H1 (cell line): ENCODE measurements around the gene IL2RA. TPM values are rescaled to one million over a fixed set of nuclear protein-coding genes. Genes with fewer than 3 reads are reported as not detected.

Source experiments
- EGR1 ChIP-seq: IDR thresholded peaks from 2 replicates; pipeline ENCODE4 v1.6.1; 2011; ENCODE audit warnings: low read depth, low read length, borderline replicate concordance
- POU5F1 ChIP-seq: IDR thresholded peaks from 2 replicates; pipeline ENCODE4 v1.6.1; 2011; ENCODE audit warnings: low read depth, mild to moderate bottlenecking, low read length, moderate library complexity
- polyA plus RNA-seq, 7 experiments: library from polyadenylated mRNA; depleted of rRNA in 3 of 7; stranded (reverse) in 5 of 7; unstranded in 2 of 7; fragments of >200 nt in 5 of 7; fragments of 200-250 nt in 2 of 7; gene quantifications; 1 replicate in 5 of 7; 2 replicates in 1 of 7; 4 replicates in 1 of 7; pipeline versions ENCODE4 v1.2.1 to v1.2.3, GENCODE V29; 2011 to 2013; ENCODE audit warnings: missing spikeins in 2 of 7, mixed read lengths in 2 of 7
- total RNA-seq: library from RNA; stranded (reverse); fragmentation: NEBNext Ultra II Directional; extraction: Animal tissue kit (Norgen Biotek cat#: 25700); gene quantifications from 2 replicates; pipeline ENCODE4 v1.2.1, GENCODE V29; 2021
- TF ChIP-seq, protein P1 (sequence below), 3 experiments: IDR thresholded peaks; 1 replicate in 2 of 3; 2 replicates in 1 of 3; pipeline versions ENCODE4 v1.5.1 to v1.6.1; 2011; ENCODE audit warnings: low read length in 3 of 3, mild to moderate bottlenecking in 3 of 3, inconsistent platforms in 2 of 3, low read depth in 1 of 3, moderate library complexity in 1 of 3; ENCODE audit not compliant: insufficient read depth in 1 of 3; ENCODE audit errors: control extremely low read depth in 1 of 3

The IL2RA gene
- total and polyA plus RNA-seq, 2 of the 8 experiments (the other 6 are each of a cell fraction or from before 2014, with no cell fraction given): not detected

- TF ChIP-seq EGR1: 0 out of 2 replicates have a peak, but pooled peaks have one; percentile 29
- TF ChIP-seq, protein P1, sequence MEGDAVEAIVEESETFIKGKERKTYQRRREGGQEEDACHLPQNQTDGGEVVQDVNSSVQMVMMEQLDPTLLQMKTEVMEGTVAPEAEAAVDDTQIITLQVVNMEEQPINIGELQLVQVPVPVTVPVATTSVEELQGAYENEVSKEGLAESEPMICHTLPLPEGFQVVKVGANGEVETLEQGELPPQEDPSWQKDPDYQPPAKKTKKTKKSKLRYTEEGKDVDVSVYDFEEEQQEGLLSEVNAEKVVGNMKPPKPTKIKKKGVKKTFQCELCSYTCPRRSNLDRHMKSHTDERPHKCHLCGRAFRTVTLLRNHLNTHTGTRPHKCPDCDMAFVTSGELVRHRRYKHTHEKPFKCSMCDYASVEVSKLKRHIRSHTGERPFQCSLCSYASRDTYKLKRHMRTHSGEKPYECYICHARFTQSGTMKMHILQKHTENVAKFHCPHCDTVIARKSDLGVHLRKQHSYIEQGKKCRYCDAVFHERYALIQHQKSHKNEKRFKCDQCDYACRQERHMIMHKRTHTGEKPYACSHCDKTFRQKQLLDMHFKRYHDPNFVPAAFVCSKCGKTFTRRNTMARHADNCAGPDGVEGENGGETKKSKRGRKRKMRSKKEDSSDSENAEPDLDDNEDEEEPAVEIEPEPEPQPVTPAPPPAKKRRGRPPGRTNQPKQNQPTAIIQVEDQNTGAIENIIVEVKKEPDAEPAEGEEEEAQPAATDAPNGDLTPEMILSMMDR (IDR thresholded peaks at IDR 0.05; ENCODE audit: control extremely low read depth in 1 of 3, insufficient read depth in 1 of 3, low read depth in 1 of 3, low read length in 3 of 3): peak in 1 of 3 experiments; percentile 17; a peak in 1 of 4 replicates
- no peak for TF ChIP-seq POU5F1
Observed at GRCh38 chr10:5977471-5978229, 84.5 kb downstream of the IL2RA start, which contains the start of gene IL15RA (continued).
